Astrocyte (in vitro differentiated cells and primary cell): Measurements from ENCODE around the gene CAPN5.

Source experiments
- CTCF ChIP-seq: IDR thresholded peaks from 2 replicates; pipeline ENCODE4 v1.5.1; 2011; ENCODE audit warnings: low read depth, mild to moderate bottlenecking, inconsistent platforms, low read length, moderate library complexity; ENCODE audit not compliant: insufficient read depth
- EZH2 ChIP-seq: IDR thresholded peaks from 2 replicates; pipeline ENCODE4 v1.6.1; 2012; ENCODE audit warnings: mild to moderate bottlenecking, low read length, inconsistent platforms; ENCODE audit not compliant: insufficient read depth

GRCh38 chr11:77040889-77041288 lies 25.9 kb upstream of the CAPN5 start:
- TF ChIP-seq CTCF = no peak
- no peak for TF ChIP-seq EZH2
